Thymus (tissue), 11 donors: ENCODE measurements around the gene SIGLEC5. TPM values are rescaled to one million over a fixed set of nuclear protein-coding genes. Genes with fewer than 3 reads are reported as not detected.

Experiments used
- DNase-seq, 9 donors: peaks; one replicate each; pipeline ENCODE4 v3.0.0-alpha.2; 2013; ENCODE audit warnings: low spot score in 9 of 9, low read depth in 6 of 9, missing footprints in 1 of 9
- H3K27ac ChIP-seq, 2 donors: one replicate each; pipeline ENCODE4 v1.5.1; 2013; ENCODE audit warnings: control low read depth in 1 of 2, low read depth in 1 of 2, low read length in 1 of 2, mild to moderate bottlenecking in 1 of 2, moderate library complexity in 1 of 2
- H3K27me3 ChIP-seq, 2 donors: one replicate each; pipeline ENCODE4 v1.5.1; 2013; ENCODE audit warnings: low read length in 1 of 2; ENCODE audit not compliant: control insufficient read depth in 2 of 2, insufficient read depth in 1 of 2
- H3K36me3 ChIP-seq, 2 donors: one replicate each; pipeline ENCODE4 v1.5.1; 2013; ENCODE audit warnings: low read length in 1 of 2, mild to moderate bottlenecking in 1 of 2, moderate library complexity in 1 of 2; ENCODE audit not compliant: control insufficient read depth in 2 of 2, insufficient read depth in 2 of 2
- H3K4me1 ChIP-seq, 2 donors: one replicate each; pipeline ENCODE4 v1.5.1; 2013; ENCODE audit warnings: low read length in 2 of 2; ENCODE audit not compliant: control insufficient read depth in 2 of 2, insufficient read depth in 2 of 2
- H3K4me3 ChIP-seq, 2 donors: one replicate each; pipeline ENCODE4 v1.5.1; 2013; ENCODE audit warnings: low read length in 2 of 2, control low read depth in 1 of 2, mild to moderate bottlenecking in 1 of 2
- H3K9me3 ChIP-seq, 2 donors: one replicate each; pipeline ENCODE4 v1.5.1; 2013; ENCODE audit warnings: low read length in 1 of 2, mild to moderate bottlenecking in 1 of 2; ENCODE audit not compliant: control insufficient read depth in 2 of 2, insufficient read depth in 1 of 2
- WGBS: extraction: QIAGEN DNeasy Blood & Tissue Kit; methylation state at CpG from one replicate; pipeline ENCODE4 v1.1.7; 2013; 5-methylcytosine and 5-hydroxymethylcytosine counted together
- polyA plus RNA-seq: library from polyadenylated mRNA; stranded (reverse); fragments of 200-250 nt; gene quantifications from one replicate; pipeline ENCODE4 v1.2.3, GENCODE V29; 2013
- total RNA-seq: library from RNA; stranded (reverse); fragments of 120-200 nt; gene quantifications from one replicate; pipeline ENCODE4 v1.2.4, GENCODE V29; 2013
- donor health status: healthy.

The SIGLEC5 gene
- total and polyA plus RNA-seq, 2 donors = 0.90 TPM; not detected in 1

- Histone ChIP-seq H3K27ac (no peak overlapping the region), H3K9me3 (no peaks in the 10 kb centered on the region), H3K4me3 (no peak overlapping the region), H3K36me3 (no peaks in the 10 kb centered on the region), H3K4me1 (no peaks in the 10 kb centered on the region), H3K27me3 (no peaks in the 10 kb centered on the region)
- no peak for DNase-seq
- 29% methylated on average over 5 of the region's 5 CpGs for WGBS
These were observed 7.3 kb upstream of the SIGLEC5 start for GRCh38 chr19:51637362-51637978.

GRCh38 chr19:51632126-51632525, 1.9 kb upstream of the SIGLEC5 start:
- 95% methylated on average over 5 of the region's 5 CpGs for WGBS
- H3K4me3 ChIP-seq = no peak overlapping the region
- H3K27me3 ChIP-seq = peaks cover 0 to 9% of the 10 kb centered on the region in 2 donors
- H3K9me3 ChIP-seq = no peaks in the 10 kb centered on the region
- DNase-seq = no peak
- no peak overlapping the region for H3K27ac ChIP-seq
- no peaks in the 10 kb centered on the region for H3K36me3 ChIP-seq
- H3K4me1 ChIP-seq = no peaks in the 10 kb centered on the region

- Histone ChIP-seq H3K9me3 (no peaks in the 10 kb centered on the region), H3K27me3 (peaks cover 0 to 9% of the 10 kb centered on the region in 2 donors), H3K36me3 (no peaks in the 10 kb centered on the region), H3K4me3 (no peak overlapping the region), H3K4me1 (no peaks in the 10 kb centered on the region), H3K27ac (no peak overlapping the region)
- DNase-seq = no peak
- 90% methylated on average over 14 of the region's 14 CpGs for WGBS
These were observed 1.9 kb downstream of the SIGLEC5 start for GRCh38 chr19:51628153-51628939.

GRCh38 chr19:51627491-51628138, 2.6 kb downstream of the SIGLEC5 start:
- no peak for DNase-seq
- Histone ChIP-seq H3K4me1 (no peaks in the 10 kb centered on the region), H3K27ac (no peak overlapping the region), H3K4me3 (no peak overlapping the region), H3K36me3 (no peaks in the 10 kb centered on the region), H3K9me3 (no peaks in the 10 kb centered on the region), H3K27me3 (peaks cover 0 to 9% of the 10 kb centered on the region in 2 donors)
- 81% methylated on average over 16 of the region's 16 CpGs for WGBS

GRCh38 chr19:51626675-51627074, 3.5 kb downstream of the SIGLEC5 start:
- no peaks in the 10 kb centered on the region for H3K4me1 ChIP-seq
- H3K27ac ChIP-seq = no peak overlapping the region
- 84% methylated on average over 2 of the region's 2 CpGs for WGBS
- H3K9me3 ChIP-seq = no peaks in the 10 kb centered on the region
- peaks cover 0 to 9% of the 10 kb centered on the region in 2 donors for H3K27me3 ChIP-seq
- H3K36me3 ChIP-seq = no peaks in the 10 kb centered on the region
- no peak for DNase-seq
- H3K4me3 ChIP-seq = no peak overlapping the region

- WGBS = 8% methylated on average over 2 of the region's 2 CpGs
These were observed 9.0 kb downstream of the SIGLEC5 start for GRCh38 chr19:51621178-51621577.

GRCh38 chr19:51615991-51616390, 14.2 kb downstream of the SIGLEC5 start:
- H3K36me3 ChIP-seq = no peaks in the 10 kb centered on the region
- H3K4me1 ChIP-seq = no peaks in the 10 kb centered on the region
- H3K9me3 ChIP-seq = no peaks in the 10 kb centered on the region
- 96% methylated on average over 7 of the region's 7 CpGs for WGBS
- no peak for DNase-seq
- H3K27me3 ChIP-seq = no peaks in the 10 kb centered on the region
- no peak overlapping the region for H3K27ac ChIP-seq
- H3K4me3 ChIP-seq = no peak overlapping the region

More at GRCh38 chr19:51621178-51621577, 9.0 kb downstream of the SIGLEC5 start:
- H3K9me3 ChIP-seq = no peaks in the 10 kb centered on the region
- DNase-seq = no peak
- H3K4me3 ChIP-seq = no peak overlapping the region
- H3K4me1 ChIP-seq = no peaks in the 10 kb centered on the region
- no peaks in the 10 kb centered on the region for H3K27me3 ChIP-seq
- no peaks in the 10 kb centered on the region for H3K36me3 ChIP-seq
- H3K27ac ChIP-seq = no peak overlapping the region

GRCh38 chr19:51614789-51615188, 15.4 kb downstream of the SIGLEC5 start:
- Histone ChIP-seq H3K27me3 (no peaks in the 10 kb centered on the region), H3K9me3 (no peaks in the 10 kb centered on the region), H3K36me3 (no peaks in the 10 kb centered on the region), H3K4me1 (no peaks in the 10 kb centered on the region), H3K27ac (no peak overlapping the region), H3K4me3 (no peak overlapping the region)
- DNase-seq = no peak
- WGBS = 74% methylated on average over 5 of the region's 5 CpGs

GRCh38 chr19:51610576-51610975, 19.6 kb downstream of the SIGLEC5 start:
- DNase-seq = no peak
- H3K36me3 ChIP-seq = no peaks in the 10 kb centered on the region
- no peak overlapping the region for H3K4me3 ChIP-seq
- WGBS = 95% methylated on average over 1 of the region's 1 CpG
- no peak overlapping the region for H3K27ac ChIP-seq
- no peaks in the 10 kb centered on the region for H3K9me3 ChIP-seq
- H3K27me3 ChIP-seq = no peaks in the 10 kb centered on the region
- H3K4me1 ChIP-seq = no peaks in the 10 kb centered on the region
